Panc1 (cell line): ENCODE measurements around the gene MUC16. TPM values are rescaled to one million over a fixed set of nuclear protein-coding genes. Genes with fewer than 3 reads are reported as not detected.

Experiments used
- ATAC-seq: fragments of 200-7000 bp; cut with Tn5 transposase; 2 replicates; pipeline ENCODE4 v1.9.1; 2020; ENCODE audit warnings: mild to moderate bottlenecking, moderate library complexity
- BruUV-seq: library from RNA; stranded (reverse); fragments of 400-500 nt; replicated peaks from 2 replicates; lab custom pipeline; 2021; lab: Mats Ljungman, UMichigan
- CTCF ChIA-PET: fragments of 300-600 bp; sonication (Branson Sonifier 250); formaldehyde crosslinking; loops from one replicate; lab custom pipeline; 2022; ENCODE audit warnings: antibody characterized with exemption; lab: Charles Lee
- POLR2A ChIA-PET: fragments of 300-600 bp; sonication (Branson Sonifier 250); formaldehyde crosslinking; loops from one replicate; lab custom pipeline; 2022; ENCODE audit warnings: antibody characterized with exemption; lab: Charles Lee
- DNase-seq: peaks from one replicate; pipeline ENCODE4 v3.0.0-alpha.2; 2010; ENCODE audit warnings: low read depth, low spot score
- H3K27ac ChIP-seq: 2 replicates; pipeline ENCODE4 v1.5.1; 2011; ENCODE audit warnings: mild to moderate bottlenecking, low read length, inconsistent platforms
- H3K27me3 ChIP-seq: fragments of 200-500 bp; sonication (Bioruptor generic); 2 replicates; pipeline ENCODE4 v1.6.0; 2014; ENCODE audit warnings: low read length, inconsistent platforms; ENCODE audit not compliant: control insufficient read depth, insufficient read depth
- H3K36me3 ChIP-seq: fragments of 200-500 bp; sonication (Bioruptor generic); 2 replicates; pipeline ENCODE4 v1.5.1; 2014; ENCODE audit warnings: inconsistent platforms, mild to moderate bottlenecking, low read length, moderate library complexity; ENCODE audit not compliant: control insufficient read depth, insufficient read depth
- H3K4me1 ChIP-seq: 2 replicates; pipeline ENCODE4 v1.5.1; 2011; ENCODE audit warnings: inconsistent platforms, mild to moderate bottlenecking, low read length, moderate library complexity; ENCODE audit not compliant: control insufficient read depth, insufficient read depth
- H3K4me3 ChIP-seq, 2 experiments: 2 replicates each; pipeline ENCODE4 v1.5.1; 2011 to 2012; ENCODE audit warnings: low read depth in 2 of 2, low read length in 2 of 2, mild to moderate bottlenecking in 2 of 2, inconsistent platforms in 1 of 2, moderate library complexity in 1 of 2
- H3K9me3 ChIP-seq: fragments of 200-500 bp; sonication (Bioruptor generic); 2 replicates; pipeline ENCODE4 v1.5.1; 2014; ENCODE audit warnings: low read depth, mild to moderate bottlenecking, inconsistent platforms, low read length, moderate library complexity; ENCODE audit not compliant: control insufficient read depth, insufficient read depth
- POLR2AphosphoS5 ChIP-seq: IDR thresholded peaks from 2 replicates; pipeline ENCODE4 v1.6.1; 2012; ENCODE audit warnings: mild to moderate bottlenecking, low read depth, low read length, moderate library complexity
- REST ChIP-seq, 2 experiments: IDR thresholded peaks; 2 replicates each; pipeline ENCODE4 v1.6.1; 2011 to 2012; ENCODE audit warnings: low read depth in 2 of 2, control low read depth in 1 of 2, low read length in 1 of 2, mild to moderate bottlenecking in 1 of 2, moderate library complexity in 1 of 2; ENCODE audit not compliant: insufficient read depth in 1 of 2
- SIN3A ChIP-seq: IDR thresholded peaks from 2 replicates; pipeline ENCODE4 v1.6.1; 2012; ENCODE audit warnings: low read depth, mild to moderate bottlenecking, low read length, moderate library complexity, borderline replicate concordance; ENCODE audit not compliant: insufficient read depth
- TCF7L2 ChIP-seq: IDR thresholded peaks from 2 replicates; pipeline ENCODE4 v1.6.1; 2011; ENCODE audit warnings: mild to moderate bottlenecking, low read depth, low read length, inconsistent platforms
- in situ Hi-C: cut with HindIII; loops from 2 replicates; pipeline ENCODE4 v1.10.0; 2016; ENCODE audit warnings: low sequenced_read_pairs, low pct_unique_long_range_greater_than_20kb
- intact Hi-C: fragments of 100-400 bp; cut with micrococcal nuclease; formaldehyde crosslinking; loops from one replicate; pipeline ENCODE4 v1.10.0; 2022; ENCODE audit not compliant: unreplicated experiment
- total RNA-seq: library from RNA; stranded (reverse); gene quantifications from one replicate; pipeline ENCODE4 v1.2.1, GENCODE V29; 2021; ENCODE audit not compliant: unreplicated experiment
- TF ChIP-seq, protein P1 (sequence below): fragments of 450-650 bp; IDR thresholded peaks from 2 replicates; pipeline ENCODE4 v1.5.1; 2017; ENCODE audit warnings: mild to moderate bottlenecking

Gene MUC16
- total RNA-seq, 1 experiment from 2014 or later: 3.4 TPM

- no TSS peak for BruUV-seq
- H3K27me3 ChIP-seq: no peaks in the 10 kb centered on the region
- H3K4me3 ChIP-seq: no peak overlapping the region
- in situ Hi-C loops (no loop called here), intact Hi-C loops (no loop called here)
- no peaks in the 10 kb centered on the region for H3K36me3 ChIP-seq
- no peaks in the 10 kb centered on the region for H3K4me1 ChIP-seq
- TF ChIP-seq SIN3A (no peak), TCF7L2 (no peak), POLR2AphosphoS5 (no peak)
- TF ChIP-seq, protein P1, sequence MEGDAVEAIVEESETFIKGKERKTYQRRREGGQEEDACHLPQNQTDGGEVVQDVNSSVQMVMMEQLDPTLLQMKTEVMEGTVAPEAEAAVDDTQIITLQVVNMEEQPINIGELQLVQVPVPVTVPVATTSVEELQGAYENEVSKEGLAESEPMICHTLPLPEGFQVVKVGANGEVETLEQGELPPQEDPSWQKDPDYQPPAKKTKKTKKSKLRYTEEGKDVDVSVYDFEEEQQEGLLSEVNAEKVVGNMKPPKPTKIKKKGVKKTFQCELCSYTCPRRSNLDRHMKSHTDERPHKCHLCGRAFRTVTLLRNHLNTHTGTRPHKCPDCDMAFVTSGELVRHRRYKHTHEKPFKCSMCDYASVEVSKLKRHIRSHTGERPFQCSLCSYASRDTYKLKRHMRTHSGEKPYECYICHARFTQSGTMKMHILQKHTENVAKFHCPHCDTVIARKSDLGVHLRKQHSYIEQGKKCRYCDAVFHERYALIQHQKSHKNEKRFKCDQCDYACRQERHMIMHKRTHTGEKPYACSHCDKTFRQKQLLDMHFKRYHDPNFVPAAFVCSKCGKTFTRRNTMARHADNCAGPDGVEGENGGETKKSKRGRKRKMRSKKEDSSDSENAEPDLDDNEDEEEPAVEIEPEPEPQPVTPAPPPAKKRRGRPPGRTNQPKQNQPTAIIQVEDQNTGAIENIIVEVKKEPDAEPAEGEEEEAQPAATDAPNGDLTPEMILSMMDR: no peak
- H3K9me3 ChIP-seq: no peaks in the 10 kb centered on the region
- ChIA-PET POLR2A (interaction anchor here (0.6 kb wide), 1 partner anchor 506 kb away, joined by 5 read pairs; no protein-coding TSS in a partner anchor), CTCF (no interaction called here)
- ATAC-seq: no peak
- H3K27ac ChIP-seq: no peak overlapping the region; the same call in 1 of the 2 replicates
- DNase-seq: no peak
These were observed 29.9 kb upstream of the MUC16 start for GRCh38 chr19:9040131-9040530.

GRCh38 chr19:9039728-9040127, 29.5 kb upstream of the MUC16 start:
- ChIA-PET POLR2A (no interaction called here), CTCF (no interaction called here)
- TF ChIP-seq TCF7L2 (no peak), POLR2AphosphoS5 (no peak), SIN3A (no peak), REST (IDR thresholded peaks at IDR 0.05; ENCODE audit: insufficient read depth in 1 of 2, low read depth in 2 of 2, low read length in 1 of 2) (no peak)
- TF ChIP-seq, protein P1: no peak
- no peak for DNase-seq
- no TSS peak for BruUV-seq
- in situ Hi-C loops: no loop called here
- no peaks in the 10 kb centered on the region for H3K9me3 ChIP-seq
- H3K4me3 ChIP-seq: no peak overlapping the region
- H3K36me3 ChIP-seq: no peaks in the 10 kb centered on the region
- intact Hi-C loops: no loop called here
- peak overlapping the region; percentile 30; the same call in 1 of the 2 replicates for H3K27ac ChIP-seq
- no peaks in the 10 kb centered on the region for H3K4me1 ChIP-seq
- H3K27me3 ChIP-seq: no peaks in the 10 kb centered on the region
- ATAC-seq: no peak
